ENCODE measurements around the gene ARHGAP30. TPM values are rescaled to one million over a fixed set of nuclear protein-coding genes. Genes with fewer than 3 reads are reported as not detected.

The ARHGAP30 gene
- total and polyA plus RNA-seq, 2 of the 4 experiments (the other 2 are of a cell fraction), result 0.02 TPM; not detected in 1

DNA sequence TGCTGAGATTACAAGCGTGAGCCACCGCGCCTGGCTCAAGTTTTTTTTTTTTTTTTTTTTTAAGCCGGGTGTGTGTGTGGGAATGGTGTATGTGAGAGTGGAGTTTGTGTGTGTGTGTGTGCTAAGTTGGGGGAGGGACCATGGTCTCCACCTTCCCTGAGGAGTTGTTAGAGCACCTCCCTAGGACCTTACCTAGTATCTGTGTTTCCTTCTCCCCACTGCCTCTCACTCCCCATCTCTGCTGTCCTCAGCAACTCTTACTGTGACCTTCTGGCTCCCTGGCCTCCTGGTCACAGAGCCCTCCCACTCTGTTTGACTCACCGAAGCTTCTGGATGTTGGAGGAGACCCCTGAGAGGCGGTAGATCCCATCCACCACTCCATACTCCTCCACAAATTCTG, 10.4 kb downstream of the ARHGAP30 start:
- Histone ChIP-seq H3K56ac (ENCODE audit: extremely low read depth, insufficient read depth, low read length) (no peak overlapping the region), H2BK120ac (ENCODE audit: low read depth, low read length) (no peak overlapping the region), H4K5ac (ENCODE audit: low read depth, low read length) (no peak overlapping the region), H3K14ac (replicated peaks; ENCODE audit: low read depth, low read length) (no peak overlapping the region), H3K27ac (ENCODE audit: insufficient read depth, low read length) (no peak overlapping the region), H3K23ac (ENCODE audit: low read depth, low read length) (no peak overlapping the region), H3K4me2 (ENCODE audit: low read depth, low read length) (no peak overlapping the region), H3K9ac (ENCODE audit: low read depth, low read length) (no peak overlapping the region), H3K4me1 (ENCODE audit: control insufficient read depth, insufficient read depth, low read length) (no peaks in the 10 kb centered on the region), H3K9me3 (ENCODE audit: control insufficient read depth, insufficient read depth, low read length) (no peaks in the 10 kb centered on the region), H4K20me1 (ENCODE audit: insufficient read depth, low read length) (no peaks in the 10 kb centered on the region), H2BK15ac (ENCODE audit: low read depth, low read length) (no peak overlapping the region), H4K8ac (ENCODE audit: low read depth in 2 of 2, low read length in 2 of 2) (no peak overlapping the region), H3K9me1 (ENCODE audit: insufficient read depth, low read length) (no peaks in the 10 kb centered on the region), H3K4ac (ENCODE audit: low read depth, low read length) (no peak overlapping the region), H2AK5ac (ENCODE audit: low read depth, low read length) (no peak overlapping the region), H2BK20ac (ENCODE audit: low read depth, low read length) (no peak overlapping the region), H3K27me3 (ENCODE audit: control insufficient read depth, insufficient read depth, low read length) (peaks cover 4% of the 10 kb centered on the region), H3K4me3 (ENCODE audit: insufficient read depth, low read depth, low read length) (no peak overlapping the region), H3K36me3 (ENCODE audit: control insufficient read depth, insufficient read depth, low read length) (no peaks in the 10 kb centered on the region), H4K91ac (ENCODE audit: insufficient read depth, low read depth, low read length) (no peak overlapping the region), H3K79me1 (ENCODE audit: low read depth in 1 of 2, low read length in 2 of 2) (no peaks in the 10 kb centered on the region), H2BK5ac (ENCODE audit: low read depth, low read length, poor library complexity, severe bottlenecking) (no peak overlapping the region), H2AK9ac (replicated peaks; ENCODE audit: low read depth, low read length, poor library complexity) (no peak overlapping the region), H3K18ac (ENCODE audit: low read depth, low read length) (no peak overlapping the region), H2AFZ (replicated peaks; ENCODE audit: low read length, poor library complexity) (peak overlapping the region; percentile 32)
- ATAC-seq (ENCODE audit: low read depth) (no peak), DNase-seq (no peak)
- dilution Hi-C loops (cut with HindIII; ENCODE audit: low sequenced_read_pairs, unreplicated experiment) (no loop called here), intact Hi-C loops (cut with micrococcal nuclease) (no loop called here), in situ Hi-C loops (cut with MboI; ENCODE audit: low sequenced_read_pairs) (no loop called here)
- WGBS, 2 experiments (ENCODE audit: extremely low coverage in 2 of 2, insufficient read length in 1 of 2), result 20% methylated on average over 1 of the region's 6 CpGs; no CpG with 5 or more reads in 1 of the 2 experiments
- POLR2A ChIA-PET (ENCODE audit: unreplicated experiment), result no interaction called here
- CTCF ChIA-PET, result interaction anchor here (0.7 kb wide), 1 partner anchor 212 kb away, joined by 3 read pairs; no protein-coding TSS in a partner anchor
- TF ChIP-seq RAD21 (IDR thresholded peaks at IDR 0.05; ENCODE audit: low read length), result no peak
- TF ChIP-seq, protein P1, sequence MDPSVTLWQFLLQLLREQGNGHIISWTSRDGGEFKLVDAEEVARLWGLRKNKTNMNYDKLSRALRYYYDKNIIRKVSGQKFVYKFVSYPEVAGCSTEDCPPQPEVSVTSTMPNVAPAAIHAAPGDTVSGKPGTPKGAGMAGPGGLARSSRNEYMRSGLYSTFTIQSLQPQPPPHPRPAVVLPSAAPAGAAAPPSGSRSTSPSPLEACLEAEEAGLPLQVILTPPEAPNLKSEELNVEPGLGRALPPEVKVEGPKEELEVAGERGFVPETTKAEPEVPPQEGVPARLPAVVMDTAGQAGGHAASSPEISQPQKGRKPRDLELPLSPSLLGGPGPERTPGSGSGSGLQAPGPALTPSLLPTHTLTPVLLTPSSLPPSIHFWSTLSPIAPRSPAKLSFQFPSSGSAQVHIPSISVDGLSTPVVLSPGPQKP (IDR thresholded peaks at IDR 0.05; ENCODE audit: borderline replicate concordance, low read depth, low read length), result no peak
- TF ChIP-seq RCOR1 (IDR thresholded peaks at IDR 0.05; ENCODE audit: insufficient replicate concordance, low read length), result no peak
- TF ChIP-seq FOS (IDR thresholded peaks at IDR 0.05; ENCODE audit: low read depth, low read length), result no peak
- no peak for TF ChIP-seq SMC3 (IDR thresholded peaks at IDR 0.05; ENCODE audit: low read depth, low read length)
- TF ChIP-seq MXI1 (IDR thresholded peaks at IDR 0.05; ENCODE audit: borderline replicate concordance, low read depth, low read length), result no peak
- no peak for TF ChIP-seq BHLHE40 (IDR thresholded peaks at IDR 0.05; ENCODE audit: low read depth, low read length)
- no peak for TF ChIP-seq CHD1 (IDR thresholded peaks at IDR 0.05; ENCODE audit: low read depth, low read length)
- no peak for TF ChIP-seq CEBPB (IDR thresholded peaks at IDR 0.05; ENCODE audit: low read depth, low read length)
- no peak for TF ChIP-seq RFX5 (IDR thresholded peaks at IDR 0.05; ENCODE audit: low read depth, low read length)
- TF ChIP-seq, protein P2, sequence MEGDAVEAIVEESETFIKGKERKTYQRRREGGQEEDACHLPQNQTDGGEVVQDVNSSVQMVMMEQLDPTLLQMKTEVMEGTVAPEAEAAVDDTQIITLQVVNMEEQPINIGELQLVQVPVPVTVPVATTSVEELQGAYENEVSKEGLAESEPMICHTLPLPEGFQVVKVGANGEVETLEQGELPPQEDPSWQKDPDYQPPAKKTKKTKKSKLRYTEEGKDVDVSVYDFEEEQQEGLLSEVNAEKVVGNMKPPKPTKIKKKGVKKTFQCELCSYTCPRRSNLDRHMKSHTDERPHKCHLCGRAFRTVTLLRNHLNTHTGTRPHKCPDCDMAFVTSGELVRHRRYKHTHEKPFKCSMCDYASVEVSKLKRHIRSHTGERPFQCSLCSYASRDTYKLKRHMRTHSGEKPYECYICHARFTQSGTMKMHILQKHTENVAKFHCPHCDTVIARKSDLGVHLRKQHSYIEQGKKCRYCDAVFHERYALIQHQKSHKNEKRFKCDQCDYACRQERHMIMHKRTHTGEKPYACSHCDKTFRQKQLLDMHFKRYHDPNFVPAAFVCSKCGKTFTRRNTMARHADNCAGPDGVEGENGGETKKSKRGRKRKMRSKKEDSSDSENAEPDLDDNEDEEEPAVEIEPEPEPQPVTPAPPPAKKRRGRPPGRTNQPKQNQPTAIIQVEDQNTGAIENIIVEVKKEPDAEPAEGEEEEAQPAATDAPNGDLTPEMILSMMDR (conservative IDR thresholded peaks at IDR 0.05; ENCODE audit: low read depth, low read length), result no peak
- TF ChIP-seq, protein P3, sequence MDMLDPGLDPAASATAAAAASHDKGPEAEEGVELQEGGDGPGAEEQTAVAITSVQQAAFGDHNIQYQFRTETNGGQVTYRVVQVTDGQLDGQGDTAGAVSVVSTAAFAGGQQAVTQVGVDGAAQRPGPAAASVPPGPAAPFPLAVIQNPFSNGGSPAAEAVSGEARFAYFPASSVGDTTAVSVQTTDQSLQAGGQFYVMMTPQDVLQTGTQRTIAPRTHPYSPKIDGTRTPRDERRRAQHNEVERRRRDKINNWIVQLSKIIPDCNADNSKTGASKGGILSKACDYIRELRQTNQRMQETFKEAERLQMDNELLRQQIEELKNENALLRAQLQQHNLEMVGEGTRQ (IDR thresholded peaks at IDR 0.05; ENCODE audit: low read depth, low read length), result no peak
- TF ChIP-seq MAZ (IDR thresholded peaks at IDR 0.05; ENCODE audit: borderline replicate concordance, low read depth, low read length), result no peak
- TF ChIP-seq POLR2A (IDR thresholded peaks at IDR 0.05; ENCODE audit: low read depth, low read length), result no peak
- TF ChIP-seq MAFK (IDR thresholded peaks at IDR 0.05; ENCODE audit: low read depth, low read length), result no peak
- no peak for TF ChIP-seq NFE2L2 (IDR thresholded peaks at IDR 0.05; ENCODE audit: low read depth, low read length)
- no TSS peak for BruUV-seq (replicated peaks)

Data from IMR-90 (cell line).